Iris pigment epithelial cell (primary cell): ENCODE results near the gene TULP4.

Experiments used
- DNase-seq: peaks from one replicate; pipeline ENCODE4 v3.0.0-alpha.2; 2011; ENCODE audit warnings: low read depth

TULP4 gene

DNA sequence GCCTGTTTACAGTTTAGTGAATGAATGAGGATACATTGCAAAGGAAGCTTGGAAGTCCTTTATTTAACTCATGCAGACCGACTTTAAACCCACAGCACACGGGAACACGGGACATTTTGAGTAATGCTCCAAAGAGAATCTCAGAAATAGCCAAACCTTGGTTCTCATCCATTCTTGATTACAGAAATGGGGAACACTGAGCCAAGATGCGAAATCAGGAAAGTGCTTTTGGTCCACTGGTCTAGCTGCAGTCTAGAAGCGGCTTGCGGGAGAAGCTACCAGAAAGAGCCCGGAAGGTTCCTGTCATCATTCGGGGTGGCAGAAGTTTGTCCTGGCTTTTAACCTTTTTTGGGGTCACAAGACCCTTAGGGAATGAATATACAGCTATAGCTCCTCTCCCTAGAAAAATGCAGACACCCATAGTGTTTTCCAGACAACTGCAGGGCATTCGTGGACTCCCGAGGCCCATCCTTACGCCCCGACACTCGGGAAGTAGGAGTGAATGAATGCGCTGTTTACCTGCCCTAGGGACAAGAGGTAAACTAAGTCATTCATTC, 247.2 kb downstream of the TULP4 start:
- no peak for DNase-seq

DNA sequence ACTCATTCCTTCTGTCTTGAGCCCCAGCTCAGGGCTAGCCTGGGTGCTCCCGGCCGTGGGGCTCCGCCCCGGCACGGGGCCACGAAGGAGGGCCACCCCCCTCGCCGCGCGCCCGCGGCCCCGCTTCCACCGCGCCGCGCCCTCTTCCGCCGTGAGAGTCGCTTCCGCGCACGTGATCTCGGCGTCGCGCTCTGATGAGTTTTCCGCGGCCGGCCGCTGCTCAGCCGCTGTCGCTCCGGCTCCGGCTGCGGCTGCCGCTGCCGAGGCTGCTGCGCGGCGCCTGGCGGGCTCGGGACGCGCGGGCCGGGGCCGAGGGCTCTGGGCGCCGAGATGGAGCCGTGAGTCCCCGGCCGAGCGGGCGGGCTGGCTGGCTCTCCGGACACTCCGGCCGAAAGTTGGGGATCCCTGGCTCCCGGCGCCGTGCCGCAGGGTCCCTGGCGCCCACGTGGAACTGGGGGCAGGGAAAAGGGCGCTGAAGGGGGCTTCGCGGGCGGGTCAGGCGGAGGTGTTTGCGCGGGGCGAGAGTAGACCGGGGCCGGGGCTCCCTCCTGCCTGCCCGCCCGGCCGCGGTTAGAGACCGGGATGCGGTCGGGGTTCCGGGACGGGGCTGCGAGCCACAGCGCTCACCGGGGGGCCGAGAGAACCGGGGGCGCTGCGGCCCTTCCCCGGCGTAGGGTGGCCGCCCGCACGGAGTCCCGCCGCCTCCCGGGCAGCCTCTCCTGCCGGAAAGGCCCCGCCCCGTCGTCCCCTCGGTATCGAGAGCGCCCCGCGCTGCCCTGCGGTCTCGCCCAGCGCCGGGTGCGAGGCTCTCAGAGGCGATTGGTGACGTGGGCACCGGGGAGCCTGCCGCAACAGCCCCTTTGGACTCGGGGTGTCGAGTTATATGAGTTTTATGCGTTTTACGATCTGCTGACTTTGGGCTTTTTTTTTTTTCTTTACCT, 247.9 kb downstream of the TULP4 start, which contains the start of gene TMEM181:
Gene TMEM181, plus strand, starts transcription at position 197 of the 941 bp plus-strand sequence. Its CDS starts 134 bp downstream, at position 331.
- peak; percentile 86 for DNase-seq

DNA sequence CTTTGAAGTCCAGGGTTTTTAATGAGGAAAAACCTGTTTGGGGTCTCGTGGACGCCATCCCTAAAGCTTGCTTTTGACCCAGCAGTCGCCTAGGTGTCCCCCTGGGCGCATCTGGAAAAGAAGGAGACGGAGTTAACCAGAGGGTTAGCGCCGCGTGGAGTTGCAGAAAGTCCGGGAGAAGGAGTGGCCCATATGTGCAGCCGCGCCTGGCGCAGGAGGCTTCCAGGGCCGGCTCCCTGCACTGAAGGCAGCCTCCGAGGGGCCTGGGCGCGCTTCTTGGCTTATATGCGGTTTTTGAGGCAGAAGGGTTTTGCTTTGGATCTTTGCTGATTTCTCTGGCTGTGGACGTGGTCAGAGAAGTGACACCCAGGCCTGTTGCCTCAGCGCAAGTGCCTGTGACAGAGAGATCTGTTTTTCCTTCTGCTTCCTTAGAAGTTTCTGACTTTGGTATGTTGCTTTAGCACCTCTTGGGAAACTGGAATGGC, 248.6 kb downstream of the TULP4 start:
- no peak for DNase-seq
